ENCODE results near the gene ZCCHC24.

The ZCCHC24 gene

GRCh38 chr10:79445161-79445976, at the start of gene ZCCHC24:
Gene ZCCHC24, minus strand, starts transcription at chr10:79445624. Its CDS starts 184 bp downstream, at chr10:79445440.
- DNase-seq: peak; percentile 94

- no peak for DNase-seq
These were observed 48.4 kb upstream of the ZCCHC24 start for GRCh38 chr10:79493806-79494205.

- no peak for DNase-seq
These were observed 47.4 kb upstream of the ZCCHC24 start for GRCh38 chr10:79492839-79493238.

GRCh38 chr10:79492256-79492655, 46.8 kb upstream of the ZCCHC24 start:
- no peak for DNase-seq

- no peak for DNase-seq
These were observed 45.9 kb upstream of the ZCCHC24 start for GRCh38 chr10:79491143-79491835.

- DNase-seq: peak; percentile 44
These were observed 45.1 kb upstream of the ZCCHC24 start for GRCh38 chr10:79490400-79491142.

- no peak for DNase-seq
These were observed 43.4 kb upstream of the ZCCHC24 start for GRCh38 chr10:79488870-79489269.

GRCh38 chr10:79488336-79488735, 42.9 kb upstream of the ZCCHC24 start:
- no peak for DNase-seq

GRCh38 chr10:79487296-79488194, 42.1 kb upstream of the ZCCHC24 start:
- DNase-seq: peak; percentile 77

GRCh38 chr10:79484476-79484875, 39.1 kb upstream of the ZCCHC24 start:
- DNase-seq: no peak

GRCh38 chr10:79483948-79484347, 38.5 kb upstream of the ZCCHC24 start:
- DNase-seq: no peak

GRCh38 chr10:79483299-79483698, 37.9 kb upstream of the ZCCHC24 start:
- DNase-seq: no peak

- no peak for DNase-seq
These were observed 37.3 kb upstream of the ZCCHC24 start for GRCh38 chr10:79482741-79483140.

- no peak for DNase-seq
These were observed 36.9 kb upstream of the ZCCHC24 start for GRCh38 chr10:79482304-79482703.

- no peak for DNase-seq
These were observed 34.0 kb upstream of the ZCCHC24 start for GRCh38 chr10:79479283-79479909.

- DNase-seq: no peak
These were observed 32.0 kb upstream of the ZCCHC24 start for GRCh38 chr10:79477456-79477855.

- no peak for DNase-seq
These were observed 31.2 kb upstream of the ZCCHC24 start for GRCh38 chr10:79476645-79477044.

GRCh38 chr10:79475877-79476276, 30.5 kb upstream of the ZCCHC24 start:
- DNase-seq: no peak

- DNase-seq: no peak
These were observed 29.8 kb upstream of the ZCCHC24 start for GRCh38 chr10:79475119-79475653.

GRCh38 chr10:79473496-79474095, 28.2 kb upstream of the ZCCHC24 start:
- no peak for DNase-seq

- DNase-seq: no peak
These were observed 27.5 kb upstream of the ZCCHC24 start for GRCh38 chr10:79472951-79473350.

All from retina (tissue), 1 donor.